Stimulated activated effector memory CD8-positive, alpha-beta T cell treated with anti-CD3 and anti-CD28 coated beads, Interleukin-12 subunit alpha, Interleukin-12 subunit beta, amount 100 ng/mL, for 72 hours (primary cell): ENCODE measurements around the gene GALNTL6.
"Not testable (repeated sequence)": the region's sequence is repeated elsewhere in the genome, so short reads cannot be mapped to it uniquely, and the experiment has no call there.

Experiments used
- ATAC-seq: fragments of 150-1000 bp; cut with Tn5 transposase; 2 replicates; pipeline ENCODE4 v1.10.0; 2021
- DNase-seq, 2 donors: peaks; one replicate each; pipeline ENCODE4 v3.0.0; 2021 to 2022; ENCODE audit warnings: low spot score in 2 of 2
- H3K27ac Mint-ChIP-seq: one replicate; pipeline ENCODE4 v1.8.0; 2022; ENCODE audit warnings: mild to moderate bottlenecking, mixed read lengths
- H3K36me3 Mint-ChIP-seq: one replicate; pipeline ENCODE4 v1.8.0; 2022; ENCODE audit warnings: mild to moderate bottlenecking, mixed read lengths
- H3K4me1 Mint-ChIP-seq: one replicate; pipeline ENCODE4 v1.8.0; 2022; ENCODE audit warnings: mixed read lengths
- H3K4me3 Mint-ChIP-seq: one replicate; pipeline ENCODE4 v1.8.0; 2022; ENCODE audit warnings: mild to moderate bottlenecking, mixed read lengths
- H3K9me3 Mint-ChIP-seq: one replicate; pipeline ENCODE4 v1.8.0; 2022; ENCODE audit warnings: mixed read lengths

GALNTL6 gene

GRCh38 chr4:172950990-172951389, 1137.8 kb downstream of the GALNTL6 start:
- no peak overlapping the region for H3K27ac Mint-ChIP-seq
- no peaks in the 10 kb centered on the region for H3K4me1 Mint-ChIP-seq
- no peak overlapping the region for H3K4me3 Mint-ChIP-seq
- DNase-seq (no peak), ATAC-seq (peak; percentile 27)
- H3K9me3 Mint-ChIP-seq: no peaks in the 10 kb centered on the region
- no peaks in the 10 kb centered on the region for H3K36me3 Mint-ChIP-seq

- ATAC-seq: no peak
Observed at GRCh38 chr4:172951679-172952451, 1138.7 kb downstream of the GALNTL6 start.

GRCh38 chr4:172953896-172954568, 1140.8 kb downstream of the GALNTL6 start:
- Mint-ChIP-seq H3K9me3 (no peaks in the 10 kb centered on the region), H3K4me3 (no peak overlapping the region), H3K36me3 (no peaks in the 10 kb centered on the region), H3K4me1 (no peaks in the 10 kb centered on the region), H3K27ac (no peak overlapping the region)
- DNase-seq (no peak), ATAC-seq (no peak)

More at GRCh38 chr4:172951679-172952451, 1138.7 kb downstream of the GALNTL6 start:
- Mint-ChIP-seq H3K27ac (no peak overlapping the region), H3K4me1 (no peaks in the 10 kb centered on the region), H3K36me3 (no peaks in the 10 kb centered on the region), H3K9me3 (no peaks in the 10 kb centered on the region), H3K4me3 (no peak overlapping the region)
- DNase-seq: no peak

GRCh38 chr4:172956340-172956739, 1143.1 kb downstream of the GALNTL6 start:
- not testable (repeated sequence) for H3K27ac Mint-ChIP-seq, DNase-seq, H3K9me3 Mint-ChIP-seq, H3K4me1 Mint-ChIP-seq, H3K36me3 Mint-ChIP-seq, H3K4me3 Mint-ChIP-seq, ATAC-seq

- Mint-ChIP-seq H3K27ac (no peak overlapping the region), H3K36me3 (no peaks in the 10 kb centered on the region), H3K9me3 (no peaks in the 10 kb centered on the region), H3K4me1 (no peaks in the 10 kb centered on the region), H3K4me3 (no peak overlapping the region)
- ATAC-seq (no peak), DNase-seq (no peak)
Observed at GRCh38 chr4:172957216-172957615, 1144.0 kb downstream of the GALNTL6 start.

GRCh38 chr4:172962564-172963353, 1149.6 kb downstream of the GALNTL6 start:
- ATAC-seq (no peak), DNase-seq (no peak)
- no peak overlapping the region for H3K27ac Mint-ChIP-seq
- no peaks in the 10 kb centered on the region for H3K36me3 Mint-ChIP-seq
- H3K4me3 Mint-ChIP-seq: no peak overlapping the region
- no peaks in the 10 kb centered on the region for H3K9me3 Mint-ChIP-seq
- no peaks in the 10 kb centered on the region for H3K4me1 Mint-ChIP-seq

GRCh38 chr4:172963498-172964294, 1150.5 kb downstream of the GALNTL6 start:
- DNase-seq (no peak), ATAC-seq (no peak)
- Mint-ChIP-seq H3K9me3 (no peaks in the 10 kb centered on the region), H3K36me3 (no peaks in the 10 kb centered on the region), H3K4me3 (no peak overlapping the region), H3K27ac (no peak overlapping the region), H3K4me1 (no peaks in the 10 kb centered on the region)

- not testable (repeated sequence) for H3K36me3 Mint-ChIP-seq, H3K4me1 Mint-ChIP-seq, H3K4me3 Mint-ChIP-seq, DNase-seq, H3K27ac Mint-ChIP-seq, ATAC-seq
- peaks cover 14% of the 10 kb centered on the region for H3K9me3 Mint-ChIP-seq
Observed at GRCh38 chr4:172970189-172970588, 1157.0 kb downstream of the GALNTL6 start.

GRCh38 chr4:172974586-172974985, 1161.4 kb downstream of the GALNTL6 start:
- Mint-ChIP-seq H3K9me3 (peaks cover 11% of the 10 kb centered on the region), H3K4me3 (no peak overlapping the region), H3K36me3 (no peaks in the 10 kb centered on the region), H3K27ac (no peak overlapping the region), H3K4me1 (no peaks in the 10 kb centered on the region)
- ATAC-seq (peak; percentile 54), DNase-seq (no peak)

- no peak for DNase-seq
- Mint-ChIP-seq H3K36me3 (no peaks in the 10 kb centered on the region), H3K27ac (no peak overlapping the region), H3K9me3 (peaks cover 2% of the 10 kb centered on the region), H3K4me3 (no peak overlapping the region), H3K4me1 (no peaks in the 10 kb centered on the region)
- no peak for ATAC-seq
Observed at GRCh38 chr4:172975651-172976229, 1162.5 kb downstream of the GALNTL6 start.

- H3K36me3 Mint-ChIP-seq: not testable (repeated sequence)
Observed at GRCh38 chr4:172977491-172978041, 1164.4 kb downstream of the GALNTL6 start.

GRCh38 chr4:172978848-172979247, 1165.6 kb downstream of the GALNTL6 start:
- H3K4me1 Mint-ChIP-seq: no peaks in the 10 kb centered on the region
- H3K4me3 Mint-ChIP-seq: no peak overlapping the region
- ATAC-seq: no peak
- DNase-seq: no peak
- no peak overlapping the region for H3K27ac Mint-ChIP-seq
- no peaks in the 10 kb centered on the region for H3K36me3 Mint-ChIP-seq
- no peaks in the 10 kb centered on the region for H3K9me3 Mint-ChIP-seq

More at GRCh38 chr4:172977491-172978041, 1164.4 kb downstream of the GALNTL6 start:
- not testable (repeated sequence) for H3K9me3 Mint-ChIP-seq, H3K27ac Mint-ChIP-seq, DNase-seq, H3K4me3 Mint-ChIP-seq, ATAC-seq, H3K4me1 Mint-ChIP-seq

- no peak for DNase-seq
- Mint-ChIP-seq H3K36me3 (no peaks in the 10 kb centered on the region), H3K4me1 (no peaks in the 10 kb centered on the region), H3K4me3 (no peak overlapping the region), H3K27ac (no peak overlapping the region), H3K9me3 (no peaks in the 10 kb centered on the region)
- ATAC-seq: no peak
Observed at GRCh38 chr4:172979332-172979731, 1166.1 kb downstream of the GALNTL6 start.

GRCh38 chr4:172980219-172980618, 1167.0 kb downstream of the GALNTL6 start:
- ATAC-seq (no peak), DNase-seq (no peak)
- H3K4me1 Mint-ChIP-seq: no peaks in the 10 kb centered on the region
- no peaks in the 10 kb centered on the region for H3K9me3 Mint-ChIP-seq
- no peaks in the 10 kb centered on the region for H3K36me3 Mint-ChIP-seq
- no peak overlapping the region for H3K4me3 Mint-ChIP-seq
- no peak overlapping the region for H3K27ac Mint-ChIP-seq
